K562 (cell line): ENCODE results near the gene PSMA8. TPM values are rescaled to one million over a fixed set of nuclear protein-coding genes. Genes with fewer than 3 reads are reported as not detected.
A peak's percentile ranks its signal among the peaks of the same experiment; 100 is the strongest.

Experiments
- ARID1B ChIP-seq: fragments of 450-650 bp; IDR thresholded peaks from 2 replicates; pipeline ENCODE4 v1.6.1; 2016; ENCODE audit warnings: antibody characterized with exemption, mild to moderate bottlenecking, inconsistent platforms
- BDP1 ChIP-seq: IDR thresholded peaks from 3 replicates; pipeline ENCODE4 v1.6.1; 2011; ENCODE audit not compliant: insufficient read length, insufficient read depth
- CSDE1 ChIP-seq, 2 experiments: fragments of 450-650 bp; IDR thresholded peaks; 2 replicates each; pipeline ENCODE4 v1.6.1; 2016; ENCODE audit warnings: mild to moderate bottlenecking in 1 of 2
- DMBX1 ChIP-seq: fragments of 250-450 bp; sonication (Bioruptor Pico); IDR thresholded peaks from 2 replicates; pipeline ENCODE4 v1.8.0; 2022; ENCODE audit warnings: inconsistent platforms, mild to moderate bottlenecking, moderate library complexity, borderline replicate concordance
- GABPB1 ChIP-seq: sonication (generic); formaldehyde crosslinking; IDR thresholded peaks from 2 replicates; pipeline ENCODE4 v1.8.0; 2022; ENCODE audit warnings: mild to moderate bottlenecking, missing genetic modification reagents
- GATA2 ChIP-seq: sonication (generic); formaldehyde crosslinking; IDR thresholded peaks from 2 replicates; pipeline ENCODE4 v1.4.0; 2020; ENCODE audit warnings: mild to moderate bottlenecking, missing genetic modification reagents
- KHSRP ChIP-seq: fragments of 450-650 bp; IDR thresholded peaks from 2 replicates; pipeline ENCODE4 v1.6.1; 2017
- MCM3 ChIP-seq: fragments of 450-650 bp; IDR thresholded peaks from 2 replicates; pipeline ENCODE4 v1.6.1; 2016
- POLR2AphosphoS2 ChIP-seq: IDR thresholded peaks from 2 replicates; pipeline ENCODE4 v1.6.1; 2012; ENCODE audit warnings: low read length, improper control_type of control experiment
- polyA plus RNA-seq, 8 experiments: library from polyadenylated mRNA; depleted of rRNA in 4 of 8; stranded (reverse) in 5 of 8; unstranded in 3 of 8; fragments of >200 nt; fragmentation: Nextera tagmentation in 2 of 8; fragmentation: Illumina TruSeq in 1 of 8; extraction: Ambion mirVana in 2 of 8; extraction: Trizol in 1 of 8; gene quantifications; 2 replicates each; pipeline versions ENCODE4 v1.2.1 to v1.2.3, GENCODE V29; 2011 to 2014; ENCODE audit warnings: inconsistent platforms in 1 of 8, missing spikeins in 1 of 8
- total RNA-seq, 7 experiments: library from RNA; depleted of rRNA in 6 of 7; stranded (reverse); fragments of >200 nt in 6 of 7; fragmentation: Illumina TruSeq in 2 of 7; extraction: Trizol in 2 of 7; gene quantifications; 2 replicates each; pipeline versions ENCODE4 v1.2.1 to v1.2.3, GENCODE V29; 2011 to 2021; ENCODE audit warnings: low replicate concordance in 1 of 7
- TF ChIP-seq, protein P1 (sequence below): fragments of 450-650 bp; IDR thresholded peaks from 2 replicates; pipeline ENCODE4 v1.6.1; 2018; ENCODE audit warnings: mild to moderate bottlenecking, low read depth; ENCODE audit not compliant: partially characterized antibody
- TF ChIP-seq, protein P2 (sequence below), 2 experiments: fragments of 450-650 bp in 1 of 2; sonication (generic) in 1 of 2; formaldehyde crosslinking in 1 of 2; IDR thresholded peaks; 2 replicates each; pipeline versions ENCODE4 v1.7.1 to v1.9.0; 2016 to 2022; ENCODE audit warnings: inconsistent platforms in 1 of 2, mild to moderate bottlenecking in 1 of 2, missing genetic modification reagents in 1 of 2
- TF ChIP-seq, protein P3 (sequence below): fragments of 450-650 bp; IDR thresholded peaks from 2 replicates; pipeline ENCODE4 v1.6.1; 2016; ENCODE audit warnings: borderline replicate concordance

The PSMA8 gene
- total and polyA plus RNA-seq, 9 of the 15 experiments (the other 6 are each of a cell fraction or from before 2014, with no cell fraction given), result not detected

DNA sequence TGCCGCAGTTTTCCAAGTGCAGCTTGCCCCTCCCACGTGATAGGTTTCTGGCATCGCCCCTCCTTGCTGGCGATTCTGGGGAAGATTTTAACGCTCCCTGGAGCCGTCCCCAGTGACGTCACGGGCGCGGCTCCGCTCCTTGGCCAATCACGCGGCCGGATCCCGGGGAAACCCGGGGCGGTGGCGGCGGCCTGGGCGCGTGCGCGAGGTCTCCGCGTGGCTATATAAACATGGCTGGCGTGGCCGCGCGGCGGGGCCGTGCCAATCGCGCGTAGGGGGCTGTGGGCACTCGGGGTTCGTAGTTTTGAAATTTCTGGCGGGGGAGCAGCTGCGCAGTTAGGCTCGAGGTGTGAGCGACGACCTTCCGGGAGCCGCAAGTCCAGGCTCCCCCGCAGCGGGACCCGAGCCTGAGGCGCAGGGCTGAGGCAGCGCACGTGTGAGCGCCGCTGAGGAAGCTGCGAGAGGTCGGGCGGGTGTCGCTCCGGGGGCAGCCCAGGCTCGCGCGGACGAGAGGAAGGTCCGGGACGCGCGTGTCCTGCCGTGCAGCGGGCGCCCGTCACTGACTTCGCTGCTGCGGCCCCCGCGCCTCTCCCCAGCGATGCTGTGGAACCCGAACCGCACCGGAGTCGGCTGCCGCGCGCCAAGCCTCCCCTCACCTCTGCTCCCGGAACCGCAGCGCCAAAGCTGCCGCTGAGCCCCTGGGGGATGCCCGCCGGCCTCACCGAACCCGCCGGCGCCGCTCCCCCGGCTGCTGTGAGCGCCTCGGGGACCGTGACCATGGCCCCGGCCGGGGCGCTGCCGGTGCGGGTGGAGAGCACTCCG, 92.8 kb downstream of the PSMA8 start, which contains the start of gene TAF4B (continued):
- TF ChIP-seq, protein P1, sequence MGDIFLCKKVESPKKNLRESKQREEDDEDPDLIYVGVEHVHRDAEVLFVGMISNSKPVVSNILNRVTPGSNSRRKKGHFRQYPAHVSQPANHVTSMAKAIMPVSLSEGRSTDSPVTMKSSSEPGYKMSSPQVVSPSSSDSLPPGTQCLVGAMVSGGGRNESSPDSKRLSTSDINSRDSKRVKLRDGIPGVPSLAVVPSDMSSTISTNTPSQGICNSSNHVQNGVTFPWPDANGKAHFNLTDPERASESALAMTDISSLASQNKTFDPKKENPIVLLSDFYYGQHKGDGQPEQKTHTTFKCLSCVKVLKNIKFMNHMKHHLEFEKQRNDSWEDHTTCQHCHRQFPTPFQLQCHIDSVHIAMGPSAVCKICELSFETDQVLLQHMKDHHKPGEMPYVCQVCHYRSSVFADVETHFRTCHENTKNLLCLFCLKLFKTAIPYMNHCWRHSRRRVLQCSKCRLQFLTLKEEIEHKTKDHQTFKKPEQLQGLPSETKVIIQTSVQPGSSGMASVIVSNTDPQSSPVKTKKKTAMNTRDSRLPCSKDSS, result no peak
- TF ChIP-seq KHSRP (peak; percentile 82), ARID1B (no peak), POLR2AphosphoS2 (no peak), DMBX1 (CRISPR knock-in tag) (no peak), GATA2 (no peak; the same call in 1 of the 2 replicates), GABPB1 (CRISPR knock-in tag) (peak; percentile 47), MCM3 (no peak), BDP1 (no peak), CSDE1 (IDR thresholded peaks at IDR 0.05) (no peak)
- TF ChIP-seq, protein P2, sequence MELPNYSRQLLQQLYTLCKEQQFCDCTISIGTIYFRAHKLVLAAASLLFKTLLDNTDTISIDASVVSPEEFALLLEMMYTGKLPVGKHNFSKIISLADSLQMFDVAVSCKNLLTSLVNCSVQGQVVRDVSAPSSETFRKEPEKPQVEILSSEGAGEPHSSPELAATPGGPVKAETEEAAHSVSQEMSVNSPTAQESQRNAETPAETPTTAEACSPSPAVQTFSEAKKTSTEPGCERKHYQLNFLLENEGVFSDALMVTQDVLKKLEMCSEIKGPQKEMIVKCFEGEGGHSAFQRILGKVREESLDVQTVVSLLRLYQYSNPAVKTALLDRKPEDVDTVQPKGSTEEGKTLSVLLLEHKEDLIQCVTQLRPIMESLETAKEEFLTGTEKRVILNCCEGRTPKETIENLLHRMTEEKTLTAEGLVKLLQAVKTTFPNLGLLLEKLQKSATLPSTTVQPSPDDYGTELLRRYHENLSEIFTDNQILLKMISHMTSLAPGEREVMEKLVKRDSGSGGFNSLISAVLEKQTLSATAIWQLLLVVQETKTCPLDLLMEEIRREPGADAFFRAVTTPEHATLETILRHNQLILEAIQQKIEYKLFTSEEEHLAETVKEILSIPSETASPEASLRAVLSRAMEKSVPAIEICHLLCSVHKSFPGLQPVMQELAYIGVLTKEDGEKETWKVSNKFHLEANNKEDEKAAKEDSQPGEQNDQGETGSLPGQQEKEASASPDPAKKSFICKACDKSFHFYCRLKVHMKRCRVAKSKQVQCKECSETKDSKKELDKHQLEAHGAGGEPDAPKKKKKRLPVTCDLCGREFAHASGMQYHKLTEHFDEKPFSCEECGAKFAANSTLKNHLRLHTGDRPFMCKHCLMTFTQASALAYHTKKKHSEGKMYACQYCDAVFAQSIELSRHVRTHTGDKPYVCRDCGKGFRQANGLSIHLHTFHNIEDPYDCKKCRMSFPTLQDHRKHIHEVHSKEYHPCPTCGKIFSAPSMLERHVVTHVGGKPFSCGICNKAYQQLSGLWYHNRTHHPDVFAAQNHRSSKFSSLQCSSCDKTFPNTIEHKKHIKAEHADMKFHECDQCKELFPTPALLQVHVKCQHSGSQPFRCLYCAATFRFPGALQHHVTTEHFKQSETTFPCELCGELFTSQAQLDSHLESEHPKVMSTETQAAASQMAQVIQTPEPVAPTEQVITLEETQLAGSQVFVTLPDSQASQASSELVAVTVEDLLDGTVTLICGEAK (IDR thresholded peaks at IDR 0.05), result no peak; the same call in 1 of the 2 replicates
- TF ChIP-seq, protein P2 (CRISPR knock-in tag; IDR thresholded peaks at IDR 0.05), result no peak
- TF ChIP-seq, protein P3, sequence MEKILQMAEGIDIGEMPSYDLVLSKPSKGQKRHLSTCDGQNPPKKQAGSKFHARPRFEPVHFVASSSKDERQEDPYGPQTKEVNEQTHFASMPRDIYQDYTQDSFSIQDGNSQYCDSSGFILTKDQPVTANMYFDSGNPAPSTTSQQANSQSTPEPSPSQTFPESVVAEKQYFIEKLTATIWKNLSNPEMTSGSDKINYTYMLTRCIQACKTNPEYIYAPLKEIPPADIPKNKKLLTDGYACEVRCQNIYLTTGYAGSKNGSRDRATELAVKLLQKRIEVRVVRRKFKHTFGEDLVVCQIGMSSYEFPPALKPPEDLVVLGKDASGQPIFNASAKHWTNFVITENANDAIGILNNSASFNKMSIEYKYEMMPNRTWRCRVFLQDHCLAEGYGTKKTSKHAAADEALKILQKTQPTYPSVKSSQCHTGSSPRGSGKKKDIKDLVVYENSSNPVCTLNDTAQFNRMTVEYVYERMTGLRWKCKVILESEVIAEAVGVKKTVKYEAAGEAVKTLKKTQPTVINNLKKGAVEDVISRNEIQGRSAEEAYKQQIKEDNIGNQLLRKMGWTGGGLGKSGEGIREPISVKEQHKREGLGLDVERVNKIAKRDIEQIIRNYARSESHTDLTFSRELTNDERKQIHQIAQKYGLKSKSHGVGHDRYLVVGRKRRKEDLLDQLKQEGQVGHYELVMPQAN, result peak; percentile 99
